Vagina (tissue), 2 donors: Measurements from ENCODE around the gene SELENOO.

Experiments used
- POLR2A ChIP-seq, 2 donors: fragments of 450-650 bp; IDR thresholded peaks; one replicate each; pipeline ENCODE4 v1.6.1; 2017; ENCODE audit warnings: antibody characterized with exemption in 2 of 2, mild to moderate bottlenecking in 2 of 2, moderate library complexity in 2 of 2
- TF ChIP-seq, protein P1 (sequence below), 3 experiments: fragments of 450-650 bp in 2 of 3; fragments of 200-600 bp in 1 of 3; sonication (generic) in 1 of 3; IDR thresholded peaks; one replicate each; pipeline ENCODE4 v1.5.1; 2017 to 2019; ENCODE audit warnings: antibody characterized with exemption in 3 of 3, mild to moderate bottlenecking in 2 of 3, moderate library complexity in 2 of 3

DNA sequence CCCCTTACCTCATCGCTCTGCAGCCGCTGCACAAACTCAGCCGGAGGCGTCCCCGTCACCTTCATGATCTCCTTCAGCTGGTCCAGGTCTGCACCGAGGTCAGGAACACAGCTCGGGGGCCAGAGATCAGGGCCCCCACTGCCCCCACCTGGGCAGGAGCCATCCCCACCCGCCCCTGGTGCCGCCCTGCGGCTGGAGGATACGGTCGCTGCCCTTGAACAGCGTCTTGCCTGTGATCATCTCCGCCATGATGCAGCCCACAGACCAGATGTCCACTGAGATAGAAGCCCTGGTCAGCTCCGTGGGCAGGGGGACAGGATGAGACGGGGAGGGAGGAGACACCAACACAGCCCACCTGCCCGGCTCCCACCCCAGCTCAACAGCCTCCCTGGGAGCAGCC lies 54.8 kb downstream of the SELENOO start:
- TF ChIP-seq, protein P1, sequence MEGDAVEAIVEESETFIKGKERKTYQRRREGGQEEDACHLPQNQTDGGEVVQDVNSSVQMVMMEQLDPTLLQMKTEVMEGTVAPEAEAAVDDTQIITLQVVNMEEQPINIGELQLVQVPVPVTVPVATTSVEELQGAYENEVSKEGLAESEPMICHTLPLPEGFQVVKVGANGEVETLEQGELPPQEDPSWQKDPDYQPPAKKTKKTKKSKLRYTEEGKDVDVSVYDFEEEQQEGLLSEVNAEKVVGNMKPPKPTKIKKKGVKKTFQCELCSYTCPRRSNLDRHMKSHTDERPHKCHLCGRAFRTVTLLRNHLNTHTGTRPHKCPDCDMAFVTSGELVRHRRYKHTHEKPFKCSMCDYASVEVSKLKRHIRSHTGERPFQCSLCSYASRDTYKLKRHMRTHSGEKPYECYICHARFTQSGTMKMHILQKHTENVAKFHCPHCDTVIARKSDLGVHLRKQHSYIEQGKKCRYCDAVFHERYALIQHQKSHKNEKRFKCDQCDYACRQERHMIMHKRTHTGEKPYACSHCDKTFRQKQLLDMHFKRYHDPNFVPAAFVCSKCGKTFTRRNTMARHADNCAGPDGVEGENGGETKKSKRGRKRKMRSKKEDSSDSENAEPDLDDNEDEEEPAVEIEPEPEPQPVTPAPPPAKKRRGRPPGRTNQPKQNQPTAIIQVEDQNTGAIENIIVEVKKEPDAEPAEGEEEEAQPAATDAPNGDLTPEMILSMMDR (IDR thresholded peaks at IDR 0.05): no peak
- no peak for TF ChIP-seq POLR2A (IDR thresholded peaks at IDR 0.05)
